T47D (cell line): ENCODE measurements around the gene M6PR.

Experiments used
- DNase-seq, 2 experiments: peaks; one replicate each; pipeline versions ENCODE4 v3.0.0 to v3.0.0-alpha.2; 2011 to 2012; ENCODE audit warnings: low read depth in 1 of 2, low spot score in 1 of 2
- JUND ChIP-seq: IDR thresholded peaks from 2 replicates; pipeline ENCODE4 v1.6.1; 2012; ENCODE audit warnings: low read depth
- in situ Hi-C: cut with HindIII; loops from 2 replicates; pipeline ENCODE4 v1.10.0; 2016; ENCODE audit warnings: low sequenced_read_pairs, low pct_unique_long_range_greater_than_20kb

The M6PR gene

DNA sequence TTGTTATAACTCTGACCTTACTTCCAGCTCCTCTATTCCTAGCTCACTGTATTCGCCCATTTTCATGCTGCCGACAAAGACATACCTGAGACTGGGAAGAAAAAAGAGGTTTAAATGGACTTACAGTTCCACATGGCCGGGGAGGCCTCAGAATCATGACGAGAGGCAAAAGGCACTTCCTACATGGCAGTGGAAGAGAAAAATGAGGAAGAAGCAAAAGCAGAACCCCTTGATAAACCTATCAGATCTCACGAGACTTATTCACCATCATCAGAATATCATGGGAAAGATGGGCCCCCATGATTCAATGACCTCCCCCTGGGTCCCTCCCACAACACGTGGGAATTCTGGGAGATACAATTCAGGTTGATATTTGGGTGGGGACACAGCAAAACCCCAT, 49.6 kb downstream of the M6PR start:
- TF ChIP-seq JUND = no peak
- in situ Hi-C loops = no loop called here
- no peak for DNase-seq

DNA sequence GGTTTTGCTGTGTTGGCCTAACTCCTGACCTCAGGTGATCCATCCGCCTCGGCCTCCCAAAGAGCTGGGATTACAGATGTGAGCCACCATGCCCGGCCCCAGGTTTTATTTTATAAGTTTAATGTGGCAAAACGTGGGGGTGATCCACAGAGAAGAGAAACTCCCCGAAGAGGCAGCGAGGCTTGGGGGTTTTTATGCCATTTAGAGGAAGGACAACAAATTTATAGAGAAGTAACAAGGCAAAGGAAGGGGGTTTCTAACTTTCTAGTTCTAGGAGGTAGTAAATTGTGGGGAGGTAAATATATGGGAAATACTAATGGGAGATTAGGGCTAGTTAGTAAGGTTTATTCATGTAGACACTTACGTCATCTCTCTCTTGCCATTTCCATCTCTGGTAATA, 52.4 kb downstream of the M6PR start:
- in situ Hi-C loops = no loop called here
- no peak for DNase-seq
- TF ChIP-seq JUND = no peak

DNA sequence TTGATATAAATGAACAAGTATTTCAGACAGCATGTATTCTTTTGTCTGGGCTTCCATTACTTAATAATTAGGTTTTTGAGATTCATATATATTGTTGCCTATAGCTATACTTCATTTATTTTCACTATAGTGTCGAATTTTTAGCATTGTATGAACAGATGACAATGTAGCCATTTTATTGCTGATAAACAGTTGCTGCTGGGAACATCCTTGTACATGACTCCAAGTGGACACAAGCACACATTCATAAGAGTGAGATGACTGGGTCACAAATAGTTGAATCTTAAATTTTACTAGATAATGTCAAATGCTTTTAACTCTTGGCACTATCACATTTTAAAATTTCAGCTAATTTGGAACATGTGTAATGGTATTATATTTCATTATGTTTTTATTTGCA, 54.5 kb downstream of the M6PR start:
- in situ Hi-C loops = no loop called here
- no peak for TF ChIP-seq JUND
- DNase-seq = no peak

DNA sequence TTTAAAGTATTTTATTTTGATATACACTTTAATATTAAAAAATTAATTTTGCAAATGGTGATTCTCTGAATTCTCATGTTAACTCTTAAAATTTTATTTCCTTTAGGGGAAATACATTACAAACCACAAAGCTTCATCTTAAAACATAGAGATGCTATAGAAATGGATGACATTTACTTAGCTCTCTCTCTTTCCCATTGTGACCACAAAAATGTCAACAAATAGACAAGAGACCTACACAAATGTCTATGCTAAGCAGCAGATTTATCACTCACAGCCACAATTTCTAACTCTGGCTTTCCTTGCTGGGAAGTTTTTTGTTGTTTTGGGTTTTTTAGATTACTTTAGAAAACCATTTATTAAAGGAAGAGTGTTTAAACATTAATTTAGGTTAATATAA, 55.1 kb downstream of the M6PR start:
- TF ChIP-seq JUND = no peak
- in situ Hi-C loops = no loop called here
- DNase-seq = no peak

DNA sequence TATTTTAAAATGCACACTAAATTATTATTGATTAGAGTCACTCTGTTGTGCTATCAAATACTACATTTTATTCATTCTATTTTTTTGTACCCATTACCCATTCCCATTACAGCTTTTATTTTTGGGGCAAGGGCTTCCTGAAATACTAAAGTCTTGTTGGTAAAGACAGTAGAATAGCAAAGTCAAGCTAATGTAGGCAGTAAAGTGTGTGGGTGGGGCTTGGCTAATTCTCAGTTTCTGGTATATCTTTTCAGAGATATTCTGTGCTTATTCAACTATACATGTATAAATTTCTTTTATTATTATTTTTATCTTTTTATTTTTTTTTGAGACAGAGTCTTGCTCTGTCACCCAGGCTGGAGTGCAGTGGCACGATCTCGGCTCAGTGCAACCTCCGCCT, 57.5 kb downstream of the M6PR start:
- TF ChIP-seq JUND = no peak
- no peak for DNase-seq
- in situ Hi-C loops = no loop called here
